AG09309 (cell line): ENCODE data around the gene GFAP.

Source experiments
- DNase-seq: peaks from one replicate; pipeline ENCODE4 v3.0.0-alpha.2; 2010; ENCODE audit warnings: low read depth
- H3K4me3 ChIP-seq: 2 replicates; pipeline ENCODE4 v1.5.1; 2011; ENCODE audit warnings: mild to moderate bottlenecking, low read depth, low read length, moderate library complexity; ENCODE audit not compliant: control insufficient read depth
- TF ChIP-seq, protein P1 (sequence below): IDR thresholded peaks from 2 replicates; pipeline ENCODE4 v1.5.1; 2011; ENCODE audit warnings: mild to moderate bottlenecking, low read depth, low read length, inconsistent platforms; ENCODE audit not compliant: insufficient read depth, control insufficient read depth; ENCODE audit errors: missing control alignments

GFAP gene

DNA sequence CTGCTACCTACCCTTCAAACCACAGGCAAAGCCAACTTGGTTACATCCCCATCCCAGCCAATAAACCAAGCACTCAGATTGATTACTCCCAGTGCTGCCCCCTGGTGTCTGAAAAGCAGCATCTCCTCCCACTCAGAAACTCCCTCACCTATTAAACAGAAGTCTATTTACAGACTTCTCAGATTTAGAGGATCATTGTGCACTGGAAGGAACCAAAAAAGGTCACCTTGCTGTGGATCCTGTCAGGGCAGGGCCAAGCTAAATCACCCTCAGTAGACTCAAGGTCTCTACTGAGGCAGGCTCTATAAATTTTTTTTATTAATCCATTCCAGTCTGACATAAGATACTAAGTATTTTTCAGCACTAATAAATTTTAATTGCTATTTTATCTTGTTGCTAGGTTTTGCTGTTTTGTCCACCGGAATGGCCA is 50.1 kb downstream of the GFAP start:
- peak; percentile 47 for DNase-seq
- TF ChIP-seq, protein P1, sequence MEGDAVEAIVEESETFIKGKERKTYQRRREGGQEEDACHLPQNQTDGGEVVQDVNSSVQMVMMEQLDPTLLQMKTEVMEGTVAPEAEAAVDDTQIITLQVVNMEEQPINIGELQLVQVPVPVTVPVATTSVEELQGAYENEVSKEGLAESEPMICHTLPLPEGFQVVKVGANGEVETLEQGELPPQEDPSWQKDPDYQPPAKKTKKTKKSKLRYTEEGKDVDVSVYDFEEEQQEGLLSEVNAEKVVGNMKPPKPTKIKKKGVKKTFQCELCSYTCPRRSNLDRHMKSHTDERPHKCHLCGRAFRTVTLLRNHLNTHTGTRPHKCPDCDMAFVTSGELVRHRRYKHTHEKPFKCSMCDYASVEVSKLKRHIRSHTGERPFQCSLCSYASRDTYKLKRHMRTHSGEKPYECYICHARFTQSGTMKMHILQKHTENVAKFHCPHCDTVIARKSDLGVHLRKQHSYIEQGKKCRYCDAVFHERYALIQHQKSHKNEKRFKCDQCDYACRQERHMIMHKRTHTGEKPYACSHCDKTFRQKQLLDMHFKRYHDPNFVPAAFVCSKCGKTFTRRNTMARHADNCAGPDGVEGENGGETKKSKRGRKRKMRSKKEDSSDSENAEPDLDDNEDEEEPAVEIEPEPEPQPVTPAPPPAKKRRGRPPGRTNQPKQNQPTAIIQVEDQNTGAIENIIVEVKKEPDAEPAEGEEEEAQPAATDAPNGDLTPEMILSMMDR, result peak; percentile 86

DNA sequence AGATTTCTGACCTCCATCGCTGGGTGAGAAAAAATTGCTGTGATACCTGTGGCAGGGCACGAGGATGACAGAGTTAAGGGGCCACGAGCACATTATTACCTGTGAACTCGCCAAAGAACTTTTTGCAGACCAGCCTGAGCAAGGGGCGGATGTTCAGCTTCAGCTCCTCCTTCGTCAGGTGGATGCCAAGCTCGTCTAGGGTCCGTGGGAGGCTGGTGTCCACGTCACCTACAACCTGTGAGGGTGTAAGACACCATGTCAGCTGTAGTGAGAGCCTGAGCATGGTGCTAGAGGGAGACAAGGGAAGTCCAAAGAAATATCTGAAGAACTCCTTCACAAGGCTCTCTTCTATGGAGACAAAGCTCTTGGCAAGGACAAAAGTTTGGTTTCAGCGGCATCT is 50.5 kb downstream of the GFAP start:
- TF ChIP-seq, protein P1, result no peak
- H3K4me3 ChIP-seq, result no peak overlapping the region
- DNase-seq, result no peak

More for the DNA sequence above, 50.1 kb downstream of the GFAP start:
- no peak overlapping the region for H3K4me3 ChIP-seq

DNA sequence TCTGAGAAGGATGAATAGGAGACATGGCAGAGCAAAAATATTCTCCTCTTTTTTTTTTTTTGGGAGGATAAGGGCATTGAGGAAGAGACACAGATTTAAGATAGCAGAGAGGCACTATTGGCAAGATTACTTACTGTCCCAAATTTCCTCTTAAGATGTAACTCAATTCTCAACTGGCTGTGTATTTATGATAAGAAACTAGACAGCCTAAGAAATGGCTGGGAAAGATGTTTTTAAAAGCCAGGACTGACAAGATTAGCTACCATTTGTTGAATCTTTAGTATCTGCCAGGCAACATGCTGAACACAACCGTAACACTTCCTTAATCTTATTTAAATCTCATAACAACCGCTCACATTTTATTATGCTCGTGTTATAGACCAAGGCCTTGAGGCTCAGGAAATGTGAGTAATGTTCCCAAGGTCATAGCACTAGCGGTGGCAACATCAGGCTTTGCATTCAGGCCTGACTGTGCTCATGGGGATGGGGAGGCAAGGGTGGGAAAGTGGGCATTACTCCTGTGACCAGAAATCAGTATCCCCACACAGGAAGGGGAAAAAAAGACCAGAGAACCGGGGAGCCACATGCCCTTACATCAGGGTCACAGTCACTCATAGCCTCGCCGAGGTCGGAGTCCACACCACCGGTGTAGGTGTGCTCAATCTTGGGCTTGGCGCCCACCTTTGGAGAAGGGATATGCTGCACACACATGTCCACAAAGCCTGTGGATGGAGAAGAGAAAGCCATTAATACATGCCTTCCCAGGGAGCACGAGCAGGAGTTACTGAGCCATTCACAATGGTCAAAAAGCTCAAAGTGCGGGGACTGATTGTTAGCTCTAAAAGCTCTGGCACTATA is 52.0 kb downstream of the GFAP start:
- no peak for DNase-seq
- H3K4me3 ChIP-seq, result no peak overlapping the region
- TF ChIP-seq, protein P1, result no peak

DNA sequence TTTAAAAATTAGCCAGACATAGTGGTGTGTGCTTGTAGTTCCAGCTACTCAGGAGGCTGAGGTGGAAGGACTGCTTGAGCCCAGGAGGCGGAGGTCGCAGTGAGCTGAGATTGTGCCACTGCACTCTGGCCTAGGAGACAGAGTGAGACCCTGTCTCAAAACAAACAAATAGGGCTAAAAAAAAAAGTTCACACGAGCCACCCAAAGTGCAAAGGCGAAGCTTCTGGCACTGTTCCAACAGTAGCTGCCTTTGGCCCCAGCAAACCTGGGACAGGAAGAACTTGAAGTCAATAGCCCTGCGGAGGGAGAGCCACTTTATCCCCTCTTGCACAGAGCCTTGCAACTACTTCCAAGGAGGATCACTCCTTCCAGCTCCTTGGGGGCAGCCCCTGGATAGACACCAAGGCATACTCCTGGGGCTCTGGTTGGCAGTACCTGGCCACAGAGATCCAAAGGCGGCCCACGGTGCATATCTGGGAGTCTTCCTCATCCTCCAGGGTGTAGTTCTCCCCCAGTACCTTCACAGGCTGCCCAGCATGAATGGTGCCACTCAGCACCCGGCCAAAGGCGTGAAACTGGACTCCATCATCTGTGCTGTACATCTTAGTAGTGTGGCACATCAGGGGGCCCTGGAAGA is 52.9 kb downstream of the GFAP start:
- DNase-seq, result no peak
- TF ChIP-seq, protein P1, result no peak

DNA sequence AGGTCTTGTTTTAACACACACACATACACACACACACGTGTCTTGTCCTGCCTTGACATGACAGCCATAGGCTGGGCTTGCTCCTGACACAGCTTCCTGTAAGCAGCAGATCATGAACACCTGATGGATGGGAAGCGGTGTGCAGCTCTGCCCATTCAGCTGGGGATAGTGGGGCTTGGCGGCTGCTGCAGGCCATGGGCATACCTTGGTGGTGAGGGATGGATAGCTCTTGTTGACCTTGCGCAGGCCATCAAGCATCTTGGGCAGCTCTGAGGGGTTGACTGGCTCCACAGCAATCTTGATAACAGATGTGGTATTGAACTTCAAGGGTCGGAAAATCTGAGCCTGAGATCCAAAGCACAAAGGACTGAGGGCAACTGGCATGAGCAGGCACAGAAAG is 55.6 kb downstream of the GFAP start:
- TF ChIP-seq, protein P1, result no peak
- DNase-seq, result no peak
- H3K4me3 ChIP-seq, result no peak overlapping the region

More for the DNA sequence above, 52.9 kb downstream of the GFAP start:
- H3K4me3 ChIP-seq, result no peak overlapping the region

DNA sequence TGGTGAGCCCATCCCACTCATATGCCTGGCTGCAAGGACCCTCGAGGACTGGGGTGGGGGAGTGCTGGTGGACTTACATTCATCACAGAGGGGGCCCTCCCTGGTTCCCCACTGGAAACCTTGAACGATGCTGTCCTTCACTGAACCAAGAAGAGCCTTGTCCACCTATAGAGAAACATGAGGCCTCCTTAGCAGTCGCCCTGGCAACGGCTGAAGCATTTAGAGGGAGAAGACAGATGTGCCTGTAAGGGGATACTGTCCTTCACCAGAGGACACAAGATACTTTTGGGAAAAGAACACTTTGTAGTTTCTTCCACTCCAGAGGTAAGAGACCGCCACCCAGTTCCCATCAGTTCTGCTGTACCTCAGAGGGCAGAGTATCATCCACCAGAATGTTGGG is 61.1 kb downstream of the GFAP start:
- no peak for DNase-seq
- TF ChIP-seq, protein P1, result no peak
- H3K4me3 ChIP-seq, result no peak overlapping the region
